DND-41 (cell line): ENCODE measurements around the gene C1orf35.

Source experiments
- ATAC-seq: fragments of 200-7000 bp; cut with Tn5 transposase; 3 replicates; pipeline ENCODE4 v1.9.1; 2021; ENCODE audit warnings: low read depth; ENCODE audit not compliant: insufficient read depth
- DNase-seq: peaks from one replicate; pipeline ENCODE4 v3.0.0-alpha.2; 2020
- H2AFZ ChIP-seq: 2 replicates; pipeline ENCODE4 v1.6.0; 2012; ENCODE audit warnings: low read depth, low read length
- H3K27ac ChIP-seq: 2 replicates; pipeline ENCODE4 v1.5.1; 2012; ENCODE audit warnings: low read length, inconsistent platforms
- H3K27me3 ChIP-seq: fragments of 200-600 bp; sonication (generic); 2 replicates; pipeline ENCODE4 v1.6.0; 2012; ENCODE audit warnings: low read length, mild to moderate bottlenecking, inconsistent platforms; ENCODE audit not compliant: insufficient read depth, poor library complexity
- H3K36me3 ChIP-seq: 2 replicates; pipeline ENCODE4 v1.5.1; 2012; ENCODE audit warnings: low read length, inconsistent platforms; ENCODE audit not compliant: insufficient read depth
- H3K4me1 ChIP-seq: 2 replicates; pipeline ENCODE4 v1.5.1; 2012; ENCODE audit warnings: mild to moderate bottlenecking, low read length; ENCODE audit not compliant: insufficient read depth
- H3K4me2 ChIP-seq: 2 replicates; pipeline ENCODE4 v1.6.0; 2012; ENCODE audit warnings: mild to moderate bottlenecking, moderate library complexity, low read length, inconsistent platforms; ENCODE audit not compliant: insufficient read depth
- H3K4me3 ChIP-seq, 2 experiments: fragments of 200-600 bp in 1 of 2; shearing (Covaris generic) in 1 of 2; 2 replicates each; pipeline ENCODE4 v1.5.1; 2012 to 2016; ENCODE audit warnings: inconsistent platforms in 2 of 2, low read length in 2 of 2, mild to moderate bottlenecking in 2 of 2, low read depth in 1 of 2, moderate library complexity in 1 of 2
- H3K79me2 ChIP-seq: 2 replicates; pipeline ENCODE4 v1.6.0; 2012; ENCODE audit warnings: low read length, inconsistent platforms; ENCODE audit not compliant: insufficient read depth
- H3K9ac ChIP-seq: 2 replicates; pipeline ENCODE4 v1.6.0; 2012; ENCODE audit warnings: low read depth, mild to moderate bottlenecking, inconsistent platforms, low read length, moderate library complexity
- H3K9me3 ChIP-seq: 2 replicates; pipeline ENCODE4 v1.5.1; 2012; ENCODE audit warnings: low read length, moderate library complexity, mild to moderate bottlenecking, inconsistent platforms; ENCODE audit not compliant: insufficient read depth, severe bottlenecking
- H4K20me1 ChIP-seq: 2 replicates; pipeline ENCODE4 v1.6.0; 2012; ENCODE audit warnings: low read length; ENCODE audit not compliant: insufficient read depth
- CTCF ChIP-seq: IDR thresholded peaks from 2 replicates; pipeline ENCODE4 v1.5.1; 2012; ENCODE audit warnings: borderline replicate concordance, low read length, moderate library complexity, mild to moderate bottlenecking; ENCODE audit not compliant: poor library complexity, severe bottlenecking; ENCODE audit errors: extremely low read depth
- EZH2 ChIP-seq: IDR thresholded peaks from 3 replicates; pipeline ENCODE4 v1.6.1; 2012; ENCODE audit warnings: borderline replicate concordance, low read depth, mild to moderate bottlenecking, moderate library complexity, low read length, inconsistent platforms; ENCODE audit not compliant: severe bottlenecking

The C1orf35 gene

GRCh38 chr1:228099331-228099732 lies 3.8 kb downstream of the C1orf35 start:
- no peaks in the 10 kb centered on the region for H3K27me3 ChIP-seq
- H3K79me2 ChIP-seq = peaks cover 86% of the 10 kb centered on the region
- H3K4me2 ChIP-seq = no peak overlapping the region
- TF ChIP-seq CTCF (no peak), EZH2 (no peak)
- H3K4me1 ChIP-seq = peaks cover 29% of the 10 kb centered on the region
- peaks cover 65% of the 10 kb centered on the region for H3K36me3 ChIP-seq
- no peak overlapping the region for H3K9ac ChIP-seq
- H2AFZ ChIP-seq = no peak overlapping the region
- no peak overlapping the region for H3K27ac ChIP-seq
- peaks cover 6% of the 10 kb centered on the region for H3K9me3 ChIP-seq
- DNase-seq = no peak
- H4K20me1 ChIP-seq = peaks cover 76% of the 10 kb centered on the region
- no peak for ATAC-seq
- no peak overlapping the region for H3K4me3 ChIP-seq

GRCh38 chr1:228098323-228098931 lies 4.7 kb downstream of the C1orf35 start:
- Histone ChIP-seq H3K4me3 (no peak overlapping the region), H4K20me1 (peaks cover 82% of the 10 kb centered on the region), H3K4me2 (no peak overlapping the region), H3K27me3 (no peaks in the 10 kb centered on the region), H3K9me3 (peaks cover 14% of the 10 kb centered on the region), H3K36me3 (peaks cover 71% of the 10 kb centered on the region), H3K79me2 (peaks cover 86% of the 10 kb centered on the region), H3K27ac (no peak overlapping the region), H2AFZ (no peak overlapping the region), H3K4me1 (peaks cover 20% of the 10 kb centered on the region), H3K9ac (no peak overlapping the region)
- ATAC-seq = no peak
- TF ChIP-seq CTCF (no peak), EZH2 (no peak)
- no peak for DNase-seq

- H3K36me3 ChIP-seq = peaks cover 80% of the 10 kb centered on the region
- no peak overlapping the region for H3K27ac ChIP-seq
- peak; percentile 4 for DNase-seq
- no peak for TF ChIP-seq EZH2
- TF ChIP-seq CTCF = no peak
- ATAC-seq = no peak
- H3K27me3 ChIP-seq = no peaks in the 10 kb centered on the region
- no peak overlapping the region for H2AFZ ChIP-seq
- no peak overlapping the region for H3K4me2 ChIP-seq
- peaks cover 20% of the 10 kb centered on the region for H3K4me1 ChIP-seq
- H3K9me3 ChIP-seq = peaks cover 22% of the 10 kb centered on the region
- H4K20me1 ChIP-seq = peaks cover 91% of the 10 kb centered on the region
- H3K9ac ChIP-seq = no peak overlapping the region
- H3K79me2 ChIP-seq = peaks cover 88% of the 10 kb centered on the region
- no peak overlapping the region for H3K4me3 ChIP-seq
Measured at GRCh38 chr1:228097333-228098081, 5.6 kb downstream of the C1orf35 start.
